ENCODE measurements around the gene HPDL. TPM values are rescaled to one million over a fixed set of nuclear protein-coding genes. Genes with fewer than 3 reads are reported as not detected.
A peak's percentile ranks its signal among the peaks of the same experiment; 100 is the strongest.

HPDL gene
- total and polyA plus RNA-seq, 5 donors from 2014 or later = 0.39 to 1.2 (median 1.0) TPM; not detected in 2

DNA sequence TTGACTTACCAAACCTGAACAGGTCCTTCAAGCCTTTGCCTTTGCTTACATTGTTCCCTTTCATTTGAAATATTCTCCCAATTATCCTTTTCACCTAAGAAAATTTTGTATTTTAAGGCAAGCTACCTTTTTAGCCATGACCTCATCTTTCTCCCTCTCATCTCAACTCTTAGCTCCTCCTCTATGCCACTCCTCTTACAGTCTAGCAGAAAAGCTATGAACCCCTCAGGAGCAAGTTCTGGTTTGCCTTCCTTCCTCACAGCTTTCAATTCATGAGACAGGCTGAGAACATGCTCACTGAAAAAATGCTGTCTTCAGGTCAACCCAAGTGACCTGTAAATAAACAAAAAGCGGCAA lies 21.9 kb downstream of the HPDL start:
- Mint-ChIP-seq H3K9me3 (no peaks in the 10 kb centered on the region), H3K4me1 (peaks cover 0 to 7% (median 3%) of the 10 kb centered on the region in 4 donors), H3K27ac (peak overlapping the region in 1 of 3 donors; percentile 89), H3K27me3 (no peaks in the 10 kb centered on the region), H3K4me3 (no peak overlapping the region), H3K36me3 (peaks cover 18% of the 10 kb centered on the region)
- Histone ChIP-seq H3K4me3 (ENCODE audit: low read depth, low read length) (no peak overlapping the region), H3K4me1 (ENCODE audit: control insufficient read depth, insufficient read depth, low read length, poor library complexity, severe bottlenecking) (no peaks in the 10 kb centered on the region), H3K36me3 (ENCODE audit: control insufficient read depth, insufficient read depth, low read length) (peaks cover 23% of the 10 kb centered on the region), H3K27me3 (ENCODE audit: control insufficient read depth, insufficient read depth, low read length) (no peaks in the 10 kb centered on the region), H3K9me3 (ENCODE audit: control insufficient read depth in 2 of 2, low read length in 2 of 2) (no peaks in the 10 kb centered on the region), H3K27ac (ENCODE audit: insufficient read depth, low read length, poor library complexity, severe bottlenecking) (no peak overlapping the region)
- DNase-seq (no peak), ATAC-seq (ENCODE audit: low read depth in 2 of 2) (no peak)

DNA sequence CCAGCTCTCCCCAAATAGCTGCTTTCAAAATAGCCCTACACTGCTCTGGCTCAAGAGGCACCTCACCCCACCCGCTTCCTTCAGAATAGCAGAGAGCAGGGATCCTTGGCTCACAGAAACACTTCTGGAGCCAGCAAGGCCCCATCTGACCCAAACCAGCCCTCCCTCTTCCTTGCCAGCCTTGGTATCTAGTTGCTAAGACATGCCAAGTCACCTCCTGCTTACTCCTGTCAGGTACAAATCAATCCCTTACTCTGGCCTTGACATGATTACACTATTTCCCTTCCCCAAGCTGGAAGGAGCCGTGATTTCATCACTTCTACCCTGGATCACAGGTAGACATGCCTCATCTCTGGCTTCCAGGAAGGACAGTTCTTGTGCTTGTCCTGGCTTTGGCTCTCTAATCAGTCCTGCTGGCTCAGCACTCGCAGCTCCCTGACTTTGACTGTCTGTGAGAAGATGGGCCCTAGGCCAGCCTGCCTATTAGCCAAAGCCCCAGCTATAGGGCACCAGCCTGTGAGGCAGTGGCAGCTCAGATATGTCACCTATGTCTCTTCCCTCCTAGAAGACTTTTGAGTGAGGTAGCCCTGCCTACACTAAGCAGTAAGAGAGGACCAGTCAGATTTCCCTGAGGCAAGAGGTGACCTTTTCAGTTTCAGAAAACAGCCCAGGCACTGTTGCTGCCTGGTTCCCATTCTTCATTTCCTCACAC lies 22.4 kb downstream of the HPDL start:
- Histone ChIP-seq H3K4me1 (ENCODE audit: control insufficient read depth, insufficient read depth, low read length, poor library complexity, severe bottlenecking) (no peaks in the 10 kb centered on the region), H3K27me3 (ENCODE audit: control insufficient read depth, insufficient read depth, low read length) (no peaks in the 10 kb centered on the region), H3K9me3 (ENCODE audit: control insufficient read depth in 2 of 2, low read length in 2 of 2) (no peaks in the 10 kb centered on the region), H3K4me3 (ENCODE audit: low read depth, low read length) (no peak overlapping the region), H3K36me3 (ENCODE audit: control insufficient read depth, insufficient read depth, low read length) (peaks cover 18% of the 10 kb centered on the region), H3K27ac (ENCODE audit: insufficient read depth, low read length, poor library complexity, severe bottlenecking) (no peak overlapping the region)
- DNase-seq = no peak
- H3K4me3 Mint-ChIP-seq = no peak overlapping the region
- no peaks in the 10 kb centered on the region for H3K27me3 Mint-ChIP-seq
- ATAC-seq (ENCODE audit: low read depth in 2 of 2) = no peak
- H3K27ac Mint-ChIP-seq = peak overlapping the region; percentile 20 to 89 (median 63)
- H3K36me3 Mint-ChIP-seq = peaks cover 12% of the 10 kb centered on the region
- peaks cover 0 to 5% (median 3%) of the 10 kb centered on the region in 4 donors for H3K4me1 Mint-ChIP-seq
- H3K9me3 Mint-ChIP-seq = no peaks in the 10 kb centered on the region

DNA sequence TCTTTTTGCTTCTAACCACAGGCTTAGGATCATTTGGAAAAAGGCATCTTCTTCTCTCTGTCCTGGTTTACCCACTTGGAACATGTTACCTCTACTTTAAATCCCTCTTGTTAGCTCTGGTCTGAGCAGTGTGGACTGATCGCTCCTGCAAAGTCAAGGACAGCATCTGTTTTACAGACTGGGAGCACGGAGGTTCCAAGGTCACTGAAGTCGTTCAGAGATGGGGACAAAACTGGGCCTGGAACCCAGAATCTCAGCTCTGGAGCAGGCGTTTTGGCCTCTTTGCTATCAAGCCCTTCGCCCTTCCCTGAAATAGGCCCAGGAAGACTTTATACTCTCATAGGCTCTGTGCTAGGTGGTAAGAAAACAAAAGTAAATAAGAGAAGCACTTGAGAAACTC lies 24.8 kb downstream of the HPDL start:
- H3K27ac Mint-ChIP-seq = no peak overlapping the region
- no peaks in the 10 kb centered on the region for H3K9me3 Mint-ChIP-seq
- H3K4me1 ChIP-seq (ENCODE audit: control insufficient read depth, insufficient read depth, low read length, poor library complexity, severe bottlenecking) = no peaks in the 10 kb centered on the region
- peaks cover 5% of the 10 kb centered on the region for H3K36me3 Mint-ChIP-seq
- ATAC-seq (ENCODE audit: low read depth in 2 of 2) = no peak
- H3K27ac ChIP-seq (ENCODE audit: insufficient read depth, low read length, poor library complexity, severe bottlenecking) = no peak overlapping the region
- H3K27me3 Mint-ChIP-seq = no peaks in the 10 kb centered on the region
- peaks cover 0 to 3% (median 0%) of the 10 kb centered on the region in 4 donors for H3K4me1 Mint-ChIP-seq
- no peaks in the 10 kb centered on the region for H3K9me3 ChIP-seq (ENCODE audit: control insufficient read depth in 2 of 2, low read length in 2 of 2)
- H3K4me3 ChIP-seq (ENCODE audit: low read depth, low read length) = no peak overlapping the region
- no peak for DNase-seq
- no peak overlapping the region for H3K4me3 Mint-ChIP-seq
- no peaks in the 10 kb centered on the region for H3K36me3 ChIP-seq (ENCODE audit: control insufficient read depth, insufficient read depth, low read length)
- H3K27me3 ChIP-seq (ENCODE audit: control insufficient read depth, insufficient read depth, low read length) = no peaks in the 10 kb centered on the region

DNA sequence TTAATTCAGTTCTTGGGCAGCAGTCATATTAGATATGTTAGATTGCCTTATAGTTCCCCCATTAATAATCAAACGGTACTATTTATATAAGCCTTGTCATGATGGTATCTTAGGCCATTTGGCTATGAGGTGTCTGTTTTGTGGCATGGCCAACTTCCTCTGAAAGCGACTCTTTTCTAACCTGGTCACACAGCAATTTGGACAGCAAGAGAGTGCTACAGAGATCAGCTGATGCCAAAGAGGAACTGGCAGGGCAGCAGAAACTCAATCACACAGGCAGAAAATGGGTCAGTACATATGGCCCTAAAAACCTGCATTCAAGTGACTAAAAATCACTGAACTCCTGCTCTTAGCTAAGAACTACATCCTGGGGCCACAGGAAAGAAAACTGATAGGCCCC lies 27.0 kb downstream of the HPDL start:
- no peak overlapping the region for H3K4me3 ChIP-seq (ENCODE audit: low read depth, low read length)
- Mint-ChIP-seq H3K9me3 (no peaks in the 10 kb centered on the region), H3K4me1 (peaks cover 0 to 5% (median 0%) of the 10 kb centered on the region in 4 donors), H3K27me3 (no peaks in the 10 kb centered on the region), H3K4me3 (no peak overlapping the region), H3K36me3 (peaks cover 5% of the 10 kb centered on the region), H3K27ac (no peak overlapping the region)
- H3K9me3 ChIP-seq (ENCODE audit: control insufficient read depth in 2 of 2, low read length in 2 of 2) = no peaks in the 10 kb centered on the region
- ATAC-seq (ENCODE audit: low read depth in 2 of 2) = no peak
- H3K27me3 ChIP-seq (ENCODE audit: control insufficient read depth, insufficient read depth, low read length) = no peaks in the 10 kb centered on the region
- no peak overlapping the region for H3K27ac ChIP-seq (ENCODE audit: insufficient read depth, low read length, poor library complexity, severe bottlenecking)
- no peak for DNase-seq
- H3K4me1 ChIP-seq (ENCODE audit: control insufficient read depth, insufficient read depth, low read length, poor library complexity, severe bottlenecking) = no peaks in the 10 kb centered on the region
- no peaks in the 10 kb centered on the region for H3K36me3 ChIP-seq (ENCODE audit: control insufficient read depth, insufficient read depth, low read length)

DNA sequence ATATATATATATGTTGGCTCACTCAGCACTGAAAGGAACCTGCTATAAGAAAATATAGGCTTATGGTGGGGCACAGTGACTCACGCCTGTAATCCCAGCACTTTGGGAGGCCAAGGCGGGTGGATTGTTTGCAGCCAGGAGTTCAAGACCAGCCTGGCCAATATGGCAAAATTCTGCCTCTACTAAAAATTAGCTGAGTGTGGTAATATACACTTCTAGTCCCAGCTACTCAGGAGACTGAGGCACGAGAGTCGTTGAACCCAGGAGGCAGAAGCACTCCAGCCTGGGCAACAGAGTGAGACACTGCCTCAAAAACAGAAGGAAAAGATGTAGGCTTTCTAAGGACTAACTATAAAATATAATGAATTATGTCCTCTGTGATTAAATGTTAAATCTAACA lies 28.1 kb downstream of the HPDL start:
- H3K27me3 ChIP-seq (ENCODE audit: control insufficient read depth, insufficient read depth, low read length) = no peaks in the 10 kb centered on the region
- ATAC-seq (ENCODE audit: low read depth in 2 of 2) (no peak), DNase-seq (no peak)
- H3K36me3 ChIP-seq (ENCODE audit: control insufficient read depth, insufficient read depth, low read length) = no peaks in the 10 kb centered on the region
- H3K27ac Mint-ChIP-seq = no peak overlapping the region
- no peaks in the 10 kb centered on the region for H3K9me3 Mint-ChIP-seq
- H3K27me3 Mint-ChIP-seq = no peaks in the 10 kb centered on the region
- no peaks in the 10 kb centered on the region for H3K4me1 ChIP-seq (ENCODE audit: control insufficient read depth, insufficient read depth, low read length, poor library complexity, severe bottlenecking)
- peaks cover 0 to 6% (median under 1%) of the 10 kb centered on the region in 4 donors for H3K4me1 Mint-ChIP-seq
- no peak overlapping the region for H3K4me3 ChIP-seq (ENCODE audit: low read depth, low read length)
- no peak overlapping the region for H3K27ac ChIP-seq (ENCODE audit: insufficient read depth, low read length, poor library complexity, severe bottlenecking)
- no peaks in the 10 kb centered on the region for H3K9me3 ChIP-seq (ENCODE audit: control insufficient read depth in 2 of 2, low read length in 2 of 2)
- no peak overlapping the region for H3K4me3 Mint-ChIP-seq
- peaks cover 5% of the 10 kb centered on the region for H3K36me3 Mint-ChIP-seq

DNA sequence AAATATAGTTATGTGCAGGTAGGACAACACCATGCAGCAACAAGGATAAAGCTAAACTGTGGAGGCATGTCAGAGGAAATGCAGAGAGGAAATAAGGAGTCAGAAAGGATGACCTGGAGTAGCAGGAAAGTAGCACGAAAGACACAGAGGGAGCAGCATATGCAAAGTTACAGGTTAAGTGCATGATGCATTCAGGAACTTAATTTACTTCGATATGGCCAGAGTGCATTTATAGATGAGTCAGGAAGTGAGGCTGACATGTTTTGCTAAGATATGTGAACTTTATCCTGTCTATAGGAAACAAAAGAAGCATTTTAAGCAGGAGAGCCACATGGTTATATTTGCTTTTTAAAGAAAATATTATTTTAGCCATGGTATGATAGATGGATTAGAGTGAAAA lies 29.0 kb downstream of the HPDL start:
- no peak for ATAC-seq (ENCODE audit: low read depth in 2 of 2)
- Mint-ChIP-seq H3K4me3 (no peak overlapping the region), H3K4me1 (peaks cover 0 to 9% (median 4%) of the 10 kb centered on the region in 4 donors), H3K27ac (no peak overlapping the region), H3K36me3 (peaks cover 5% of the 10 kb centered on the region), H3K27me3 (no peaks in the 10 kb centered on the region), H3K9me3 (no peaks in the 10 kb centered on the region)
- no peak for DNase-seq
- H3K9me3 ChIP-seq (ENCODE audit: control insufficient read depth in 2 of 2, low read length in 2 of 2) = no peaks in the 10 kb centered on the region
- no peak overlapping the region for H3K27ac ChIP-seq (ENCODE audit: insufficient read depth, low read length, poor library complexity, severe bottlenecking)
- no peaks in the 10 kb centered on the region for H3K27me3 ChIP-seq (ENCODE audit: control insufficient read depth, insufficient read depth, low read length)
- no peak overlapping the region for H3K4me3 ChIP-seq (ENCODE audit: low read depth, low read length)
- H3K36me3 ChIP-seq (ENCODE audit: control insufficient read depth, insufficient read depth, low read length) = no peaks in the 10 kb centered on the region
- H3K4me1 ChIP-seq (ENCODE audit: control insufficient read depth, insufficient read depth, low read length, poor library complexity, severe bottlenecking) = no peaks in the 10 kb centered on the region

DNA sequence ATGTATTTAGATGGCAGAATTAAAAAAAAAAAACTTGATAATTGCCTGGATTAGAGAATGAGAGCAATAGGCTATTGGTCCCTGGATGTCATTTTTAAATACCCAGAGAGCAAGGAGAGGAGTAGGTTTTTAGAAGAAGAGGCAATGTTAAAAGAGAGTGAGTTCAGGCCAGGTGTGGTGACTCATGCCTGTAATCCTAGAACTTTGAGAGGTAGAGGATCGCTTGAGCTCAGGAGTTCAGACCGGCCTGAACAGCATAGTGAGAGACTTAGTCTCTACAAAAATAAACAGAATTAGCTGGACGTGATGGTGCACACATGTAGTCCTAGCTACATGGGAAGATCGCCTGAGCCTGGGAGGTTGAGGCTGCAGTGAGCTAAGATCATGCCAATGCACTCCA lies 29.5 kb downstream of the HPDL start:
- no peak overlapping the region for H3K27ac ChIP-seq (ENCODE audit: insufficient read depth, low read length, poor library complexity, severe bottlenecking)
- Mint-ChIP-seq H3K27ac (no peak overlapping the region), H3K4me3 (no peak overlapping the region), H3K36me3 (peaks cover 5% of the 10 kb centered on the region), H3K4me1 (peaks cover 0 to 9% (median 4%) of the 10 kb centered on the region in 4 donors), H3K27me3 (no peaks in the 10 kb centered on the region), H3K9me3 (no peaks in the 10 kb centered on the region)
- H3K27me3 ChIP-seq (ENCODE audit: control insufficient read depth, insufficient read depth, low read length) = no peaks in the 10 kb centered on the region
- DNase-seq (no peak), ATAC-seq (ENCODE audit: low read depth in 2 of 2) (no peak)
- no peaks in the 10 kb centered on the region for H3K4me1 ChIP-seq (ENCODE audit: control insufficient read depth, insufficient read depth, low read length, poor library complexity, severe bottlenecking)
- no peaks in the 10 kb centered on the region for H3K36me3 ChIP-seq (ENCODE audit: control insufficient read depth, insufficient read depth, low read length)
- H3K9me3 ChIP-seq (ENCODE audit: control insufficient read depth in 2 of 2, low read length in 2 of 2) = no peaks in the 10 kb centered on the region
- no peak overlapping the region for H3K4me3 ChIP-seq (ENCODE audit: low read depth, low read length)

DNA sequence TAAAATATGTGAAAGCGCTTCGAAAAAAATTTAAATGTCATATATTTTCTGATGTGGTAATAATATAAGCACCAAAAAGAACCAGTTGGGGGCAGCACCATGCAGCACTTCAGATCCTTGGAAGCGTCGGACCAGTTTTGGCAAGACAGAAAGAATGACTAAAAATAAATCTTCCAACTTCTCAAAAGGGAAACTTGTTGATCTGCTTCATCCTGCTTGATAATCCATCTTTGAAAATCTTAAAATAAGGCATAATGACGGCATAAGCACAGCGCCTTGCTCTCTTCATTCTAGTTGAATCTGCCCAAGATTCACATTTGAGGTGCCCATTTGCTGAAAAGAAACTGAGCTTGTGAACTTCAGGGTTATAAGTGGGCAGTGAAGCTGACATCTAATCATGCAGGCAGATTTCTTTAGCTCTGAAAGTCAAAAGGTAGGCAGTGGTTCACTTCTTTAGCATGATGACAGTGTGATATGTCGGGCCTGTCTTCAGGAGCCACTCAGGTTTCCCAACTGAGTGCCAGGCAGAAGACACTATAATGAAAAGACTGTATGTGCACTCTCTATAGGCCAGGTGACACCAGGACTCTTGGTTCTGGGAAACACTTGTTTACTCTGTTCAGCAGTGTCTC lies 33.3 kb downstream of the HPDL start:
- H3K9me3 ChIP-seq (ENCODE audit: control insufficient read depth in 2 of 2, low read length in 2 of 2) = no peaks in the 10 kb centered on the region
- H3K36me3 ChIP-seq (ENCODE audit: control insufficient read depth, insufficient read depth, low read length) = no peaks in the 10 kb centered on the region
- H3K4me3 ChIP-seq (ENCODE audit: low read depth, low read length) = no peak overlapping the region
- H3K9me3 Mint-ChIP-seq = no peaks in the 10 kb centered on the region
- no peaks in the 10 kb centered on the region for H3K27me3 ChIP-seq (ENCODE audit: control insufficient read depth, insufficient read depth, low read length)
- no peaks in the 10 kb centered on the region for H3K27me3 Mint-ChIP-seq
- peak overlapping the region in 2 of 3 donors; percentile 2 to 6 for H3K27ac Mint-ChIP-seq
- peaks cover 0 to 9% (median 6%) of the 10 kb centered on the region in 4 donors for H3K4me1 Mint-ChIP-seq
- peak in 1 of 2 donors; percentile 64 for ATAC-seq (ENCODE audit: low read depth in 2 of 2)
- H3K27ac ChIP-seq (ENCODE audit: insufficient read depth, low read length, poor library complexity, severe bottlenecking) = no peak overlapping the region
- H3K4me3 Mint-ChIP-seq = no peak overlapping the region
- H3K36me3 Mint-ChIP-seq = no peaks in the 10 kb centered on the region
- peak; percentile 32 to 74 (median 59) for DNase-seq
- H3K4me1 ChIP-seq (ENCODE audit: control insufficient read depth, insufficient read depth, low read length, poor library complexity, severe bottlenecking) = no peaks in the 10 kb centered on the region

All from CD4-positive, CD25-positive, alpha-beta regulatory T cell (primary cell).